Measurements from ENCODE around the gene FAM89B. TPM values are rescaled to one million over a fixed set of nuclear protein-coding genes. Genes with fewer than 3 reads are reported as not detected.

The FAM89B gene
- total and polyA plus RNA-seq, 2 of the 8 experiments (the other 6 are each of a cell fraction or from before 2014, with no cell fraction given): 15.8 to 32.4 TPM

- TF ChIP-seq ZNF274 (IDR thresholded peaks at IDR 0.05; ENCODE audit: borderline replicate concordance, extremely low read depth, low read length): no peak
Measured at GRCh38 chr11:65623177-65623576, 50.8 kb downstream of the FAM89B start (continued).

Small RNA genes within 50 kb of the gene (small RNA-seq; reads per million reads assigned to genes)
- not detected for gene AP001362.1 (ENCODE audit: insufficient read depth)

Other genes starting within 250 kb of the FAM89B start
- 67.2 and 79.2 TPM in 2 replicates for gene DPF2, start 238.7 kb upstream of the FAM89B start, total RNA-seq (2021; fragmentation: NEBNext Ultra II Directional; extraction: Animal tissue kit (Norgen Biotek cat#: 25700))
- gene DPF2, start 238.7 kb upstream of the FAM89B start, polyA plus RNA-seq (2011; rRNA removed): 53.6 and 88.1 TPM in 2 replicates
- 0.88 and 1.3 TPM in 2 replicates for gene TIGD3, start 217.8 kb upstream of the FAM89B start, total RNA-seq (2021; fragmentation: NEBNext Ultra II Directional; extraction: Animal tissue kit (Norgen Biotek cat#: 25700))
- 1.1 TPM in 2 replicates for gene TIGD3, start 217.8 kb upstream of the FAM89B start, polyA plus RNA-seq (2011; rRNA removed)
- gene SLC25A45, start 189.9 kb upstream of the FAM89B start, total RNA-seq (2021; fragmentation: NEBNext Ultra II Directional; extraction: Animal tissue kit (Norgen Biotek cat#: 25700)): 0.54 and 0.61 TPM in 2 replicates
- 0.59 and 0.97 TPM in 2 replicates for gene SLC25A45, start 189.9 kb upstream of the FAM89B start, polyA plus RNA-seq (2011; rRNA removed)
- gene FRMD8, start 185.9 kb upstream of the FAM89B start, total RNA-seq (2021; fragmentation: NEBNext Ultra II Directional; extraction: Animal tissue kit (Norgen Biotek cat#: 25700)): 16.7 and 19.2 TPM in 2 replicates
- gene FRMD8, start 185.9 kb upstream of the FAM89B start, polyA plus RNA-seq (2011; rRNA removed): 15.0 and 23.4 TPM in 2 replicates
- 10.4 and 10.7 TPM in 2 replicates for gene NEAT1, start 149.7 kb upstream of the FAM89B start, total RNA-seq (2021; fragmentation: NEBNext Ultra II Directional; extraction: Animal tissue kit (Norgen Biotek cat#: 25700))
- gene NEAT1, start 149.7 kb upstream of the FAM89B start, polyA plus RNA-seq (2011; rRNA removed): 1.6 and 2.4 TPM in 2 replicates
- gene MALAT1, start 73.5 kb upstream of the FAM89B start, total RNA-seq (2021; fragmentation: NEBNext Ultra II Directional; extraction: Animal tissue kit (Norgen Biotek cat#: 25700)): 911 and 984 TPM in 2 replicates
- 115 and 138 TPM in 2 replicates for gene MALAT1, start 73.5 kb upstream of the FAM89B start, polyA plus RNA-seq (2011; rRNA removed)
- 59.4 and 59.8 TPM in 2 replicates for gene SCYL1, start 47.5 kb upstream of the FAM89B start, total RNA-seq (2021; fragmentation: NEBNext Ultra II Directional; extraction: Animal tissue kit (Norgen Biotek cat#: 25700))
- gene SCYL1, start 47.5 kb upstream of the FAM89B start, polyA plus RNA-seq (2011; rRNA removed): 77.7 and 111 TPM in 2 replicates
- gene LTBP3, start 14.2 kb upstream of the FAM89B start, total RNA-seq (2021; fragmentation: NEBNext Ultra II Directional; extraction: Animal tissue kit (Norgen Biotek cat#: 25700)): 12.8 and 15.3 TPM in 2 replicates
- 17.8 and 25.2 TPM in 2 replicates for gene LTBP3, start 14.2 kb upstream of the FAM89B start, polyA plus RNA-seq (2011; rRNA removed)
- gene ZNRD2, start 2.1 kb upstream of the FAM89B start, total RNA-seq (2021; fragmentation: NEBNext Ultra II Directional; extraction: Animal tissue kit (Norgen Biotek cat#: 25700)): 53.4 and 56.1 TPM in 2 replicates
- gene ZNRD2, start 2.1 kb upstream of the FAM89B start, polyA plus RNA-seq (2011; rRNA removed): 125 and 148 TPM in 2 replicates
- 6.6 and 7.9 TPM in 2 replicates for gene EHBP1L1, start 3.5 kb downstream of the FAM89B start, total RNA-seq (2021; fragmentation: NEBNext Ultra II Directional; extraction: Animal tissue kit (Norgen Biotek cat#: 25700))
- gene EHBP1L1, start 3.5 kb downstream of the FAM89B start, polyA plus RNA-seq (2011; rRNA removed): 4.3 and 6.2 TPM in 2 replicates
- 0.42 and 1.0 TPM in 2 replicates for gene KCNK7, start 23.3 kb downstream of the FAM89B start, total RNA-seq (2021; fragmentation: NEBNext Ultra II Directional; extraction: Animal tissue kit (Norgen Biotek cat#: 25700))
- 0.74 and 1.4 TPM in 2 replicates for gene KCNK7, start 23.3 kb downstream of the FAM89B start, polyA plus RNA-seq (2011; rRNA removed)
- 44.6 and 48.4 TPM in 2 replicates for gene MAP3K11, start 41.7 kb downstream of the FAM89B start, total RNA-seq (2021; fragmentation: NEBNext Ultra II Directional; extraction: Animal tissue kit (Norgen Biotek cat#: 25700))
- gene MAP3K11, start 41.7 kb downstream of the FAM89B start, polyA plus RNA-seq (2011; rRNA removed): 30.3 and 45.8 TPM in 2 replicates
- gene PCNX3, start 43.2 kb downstream of the FAM89B start, total RNA-seq (2021; fragmentation: NEBNext Ultra II Directional; extraction: Animal tissue kit (Norgen Biotek cat#: 25700)): 38.8 and 39.4 TPM in 2 replicates
- 27.2 and 45.1 TPM in 2 replicates for gene PCNX3, start 43.2 kb downstream of the FAM89B start, polyA plus RNA-seq (2011; rRNA removed)
- 67.5 and 72.2 TPM in 2 replicates for gene SIPA1, start 65.6 kb downstream of the FAM89B start, total RNA-seq (2021; fragmentation: NEBNext Ultra II Directional; extraction: Animal tissue kit (Norgen Biotek cat#: 25700))
- 35.3 and 59.2 TPM in 2 replicates for gene SIPA1, start 65.6 kb downstream of the FAM89B start, polyA plus RNA-seq (2011; rRNA removed)
- gene RELA, start 90.4 kb downstream of the FAM89B start, total RNA-seq (2021; fragmentation: NEBNext Ultra II Directional; extraction: Animal tissue kit (Norgen Biotek cat#: 25700)): 25.5 and 27.5 TPM in 2 replicates
- 21.9 and 28.8 TPM in 2 replicates for gene RELA, start 90.4 kb downstream of the FAM89B start, polyA plus RNA-seq (2011; rRNA removed)
- 36.4 and 37.4 TPM in 2 replicates for gene KAT5, start 139.7 kb downstream of the FAM89B start, total RNA-seq (2021; fragmentation: NEBNext Ultra II Directional; extraction: Animal tissue kit (Norgen Biotek cat#: 25700))
- gene KAT5, start 139.7 kb downstream of the FAM89B start, polyA plus RNA-seq (2011; rRNA removed): 26.7 and 35.0 TPM in 2 replicates
- 37.9 and 40.2 TPM in 2 replicates for gene RNASEH2C, start 148.3 kb downstream of the FAM89B start, total RNA-seq (2021; fragmentation: NEBNext Ultra II Directional; extraction: Animal tissue kit (Norgen Biotek cat#: 25700))
- 60.3 and 74.8 TPM in 2 replicates for gene RNASEH2C, start 148.3 kb downstream of the FAM89B start, polyA plus RNA-seq (2011; rRNA removed)
- gene AP5B1, start 208.4 kb downstream of the FAM89B start, total RNA-seq (2021; fragmentation: NEBNext Ultra II Directional; extraction: Animal tissue kit (Norgen Biotek cat#: 25700)): 9.9 and 10.0 TPM in 2 replicates
- gene AP5B1, start 208.4 kb downstream of the FAM89B start, polyA plus RNA-seq (2011; rRNA removed): 7.6 and 10.3 TPM in 2 replicates
- gene OVOL1, start 214.5 kb downstream of the FAM89B start, total RNA-seq (2021; fragmentation: NEBNext Ultra II Directional; extraction: Animal tissue kit (Norgen Biotek cat#: 25700)): 3.3 and 3.4 TPM in 2 replicates
- gene OVOL1, start 214.5 kb downstream of the FAM89B start, polyA plus RNA-seq (2011; rRNA removed): 2.6 and 3.3 TPM in 2 replicates

All from H1 (cell line).